ENCODE data around the gene SH2B2. TPM values are rescaled to one million over a fixed set of nuclear protein-coding genes. Genes with fewer than 3 reads are reported as not detected.

The SH2B2 gene
- total and polyA plus RNA-seq, 2 donors (not counting 1 experiment from before 2014, with no cell fraction given), result 0.18 to 2.0 TPM

GRCh38 chr7:102281785-102282184 is 4.9 kb upstream of the SH2B2 start:
- no peak overlapping the region for H2AFZ ChIP-seq (ENCODE audit: low read length)
- no peak overlapping the region for H3K27ac ChIP-seq (ENCODE audit: insufficient read depth, low read length)
- no peak for DNase-seq (ENCODE audit: low read depth in 2 of 2)
- peaks cover 4% of the 10 kb centered on the region for H3K27me3 ChIP-seq (ENCODE audit: control insufficient read depth, insufficient read depth, low read length)
- H3K79me2 ChIP-seq (ENCODE audit: control insufficient read depth, insufficient read depth, low read length), result no peaks in the 10 kb centered on the region
- H4K20me1 ChIP-seq (ENCODE audit: control insufficient read depth, extremely low read depth, insufficient read depth, low read length), result no peaks in the 10 kb centered on the region
- no peak overlapping the region for H3K4me2 ChIP-seq (ENCODE audit: extremely low read depth, insufficient read depth, low read length)
- no peaks in the 10 kb centered on the region for H3K36me3 ChIP-seq (ENCODE audit: control insufficient read depth, insufficient read depth, low read length)
- H3K4me1 ChIP-seq (ENCODE audit: control insufficient read depth, extremely low read depth, insufficient read depth, low read length), result no peaks in the 10 kb centered on the region
- no peaks in the 10 kb centered on the region for H3K9me3 ChIP-seq (ENCODE audit: control insufficient read depth, insufficient read depth, low read depth, low read length)
- H3K4me3 ChIP-seq (replicated peaks in 1 of 4; ENCODE audit: control extremely low read depth in 1 of 4, insufficient read depth in 1 of 4, low read depth in 3 of 4, low read length in 4 of 4), result no peak overlapping the region
- TF ChIP-seq CTCF (conservative IDR thresholded peaks at IDR 0.05 in 1 of 2, IDR thresholded peaks at IDR 0.05 in 1 of 2; ENCODE audit: low read depth in 1 of 2, low read length in 2 of 2) (no peak), EZH2 (IDR thresholded peaks at IDR 0.05; ENCODE audit: low read length, missing control alignments) (no peak)
- no peak overlapping the region for H3K9ac ChIP-seq (ENCODE audit: insufficient read depth, low read length)

GRCh38 chr7:102282465-102283362 is 4.0 kb upstream of the SH2B2 start:
- Histone ChIP-seq H2AFZ (ENCODE audit: low read length) (no peak overlapping the region), H3K4me1 (ENCODE audit: control insufficient read depth, extremely low read depth, insufficient read depth, low read length) (no peaks in the 10 kb centered on the region), H3K9ac (ENCODE audit: insufficient read depth, low read length) (no peak overlapping the region), H4K20me1 (ENCODE audit: control insufficient read depth, extremely low read depth, insufficient read depth, low read length) (no peaks in the 10 kb centered on the region), H3K36me3 (ENCODE audit: control insufficient read depth, insufficient read depth, low read length) (no peaks in the 10 kb centered on the region), H3K27me3 (ENCODE audit: control insufficient read depth, insufficient read depth, low read length) (peaks cover 4% of the 10 kb centered on the region), H3K4me2 (ENCODE audit: extremely low read depth, insufficient read depth, low read length) (no peak overlapping the region), H3K27ac (ENCODE audit: insufficient read depth, low read length) (no peak overlapping the region), H3K4me3 (replicated peaks in 1 of 4; ENCODE audit: control extremely low read depth in 1 of 4, insufficient read depth in 1 of 4, low read depth in 3 of 4, low read length in 4 of 4) (no peak overlapping the region), H3K79me2 (ENCODE audit: control insufficient read depth, insufficient read depth, low read length) (no peaks in the 10 kb centered on the region), H3K9me3 (ENCODE audit: control insufficient read depth, insufficient read depth, low read depth, low read length) (no peaks in the 10 kb centered on the region)
- no peak for TF ChIP-seq EZH2 (IDR thresholded peaks at IDR 0.05; ENCODE audit: low read length, missing control alignments)
- no peak for TF ChIP-seq CTCF (conservative IDR thresholded peaks at IDR 0.05 in 1 of 2, IDR thresholded peaks at IDR 0.05 in 1 of 2; ENCODE audit: low read depth in 1 of 2, low read length in 2 of 2)
- no peak for DNase-seq (ENCODE audit: low read depth in 2 of 2)

- no peak overlapping the region for H3K4me2 ChIP-seq (ENCODE audit: extremely low read depth, insufficient read depth, low read length)
- H3K36me3 ChIP-seq (ENCODE audit: control insufficient read depth, insufficient read depth, low read length), result no peaks in the 10 kb centered on the region
- no peaks in the 10 kb centered on the region for H3K4me1 ChIP-seq (ENCODE audit: control insufficient read depth, extremely low read depth, insufficient read depth, low read length)
- TF ChIP-seq EZH2 (IDR thresholded peaks at IDR 0.05; ENCODE audit: low read length, missing control alignments), result no peak
- no peak for TF ChIP-seq CTCF (conservative IDR thresholded peaks at IDR 0.05 in 1 of 2, IDR thresholded peaks at IDR 0.05 in 1 of 2; ENCODE audit: low read depth in 1 of 2, low read length in 2 of 2)
- no peak overlapping the region for H2AFZ ChIP-seq (ENCODE audit: low read length)
- no peaks in the 10 kb centered on the region for H3K9me3 ChIP-seq (ENCODE audit: control insufficient read depth, insufficient read depth, low read depth, low read length)
- H3K9ac ChIP-seq (ENCODE audit: insufficient read depth, low read length), result no peak overlapping the region
- no peak overlapping the region for H3K27ac ChIP-seq (ENCODE audit: insufficient read depth, low read length)
- no peak for DNase-seq (ENCODE audit: low read depth in 2 of 2)
- H3K27me3 ChIP-seq (ENCODE audit: control insufficient read depth, insufficient read depth, low read length), result peaks cover 4% of the 10 kb centered on the region
- H3K79me2 ChIP-seq (ENCODE audit: control insufficient read depth, insufficient read depth, low read length), result no peaks in the 10 kb centered on the region
- no peak overlapping the region for H3K4me3 ChIP-seq (replicated peaks in 1 of 4; ENCODE audit: control extremely low read depth in 1 of 4, insufficient read depth in 1 of 4, low read depth in 3 of 4, low read length in 4 of 4)
- H4K20me1 ChIP-seq (ENCODE audit: control insufficient read depth, extremely low read depth, insufficient read depth, low read length), result no peaks in the 10 kb centered on the region
These were observed 3.0 kb upstream of the SH2B2 start for GRCh38 chr7:102283477-102284189.

Measured in fibroblast of lung (primary cell).